ENCODE measurements around the gene CIROP. TPM values are rescaled to one million over a fixed set of nuclear protein-coding genes. Genes with fewer than 3 reads are reported as not detected.

Gene CIROP
- polyA plus RNA-seq, 5 donors: 0.05 to 0.06 TPM; not detected in 3

- DNase-seq: peak; percentile 74 to 87
Observed at GRCh38 chr14:23068789-23069412, 35.9 kb downstream of the CIROP start.

- DNase-seq: no peak
Observed at GRCh38 chr14:23067847-23068788, 36.7 kb downstream of the CIROP start.

- no peak for DNase-seq
Observed at GRCh38 chr14:23066855-23067744, 37.7 kb downstream of the CIROP start.

- DNase-seq: no peak
Observed at GRCh38 chr14:23066368-23066767, 38.4 kb downstream of the CIROP start.

- DNase-seq: no peak
Observed at GRCh38 chr14:23063601-23064000, 41.2 kb downstream of the CIROP start.

- DNase-seq: no peak
Observed at GRCh38 chr14:23062002-23062401, 42.8 kb downstream of the CIROP start.

GRCh38 chr14:23060536-23061260, 44.1 kb downstream of the CIROP start:
- no peak for DNase-seq

GRCh38 chr14:23058654-23059504, 45.9 kb downstream of the CIROP start:
- no peak for DNase-seq

GRCh38 chr14:23057757-23058653, 46.8 kb downstream of the CIROP start:
- DNase-seq: peak; percentile 80 to 88

- peak; percentile 65 to 76 for DNase-seq
Observed at GRCh38 chr14:23056956-23057756, 47.6 kb downstream of the CIROP start, which contains the start of gene CDH24. Gene CDH24 (minus strand): TSS chr14:23057520. CDS start chr14:23055733, 1,787 bp downstream.

- DNase-seq: no peak
Observed at GRCh38 chr14:23056145-23056955, 48.4 kb downstream of the CIROP start.

GRCh38 chr14:23055621-23056144, 49.1 kb downstream of the CIROP start:
- no peak for DNase-seq

- DNase-seq: no peak
Observed at GRCh38 chr14:23055147-23055550, 49.6 kb downstream of the CIROP start.

GRCh38 chr14:23054000-23054811, 50.6 kb downstream of the CIROP start:
- no peak for DNase-seq

GRCh38 chr14:23053426-23053825, 51.4 kb downstream of the CIROP start:
- no peak for DNase-seq

GRCh38 chr14:23052671-23053070, 52.1 kb downstream of the CIROP start:
- no peak for DNase-seq

Measured in right lung (tissue), 5 donors.